ENCODE measurements around the gene CRAMP1. TPM values are rescaled to one million over a fixed set of nuclear protein-coding genes. Genes with fewer than 3 reads are reported as not detected.
A peak's percentile ranks its signal among the peaks of the same experiment; 100 is the strongest.

CRAMP1 gene
- total RNA-seq, 1 experiment from 2014 or later = 28.8 TPM

- Histone ChIP-seq H3K9me3 (ENCODE audit: control insufficient read depth, insufficient read depth, low read depth, low read length) (no peaks in the 10 kb centered on the region), H3K27ac (ENCODE audit: low read length) (peak overlapping the region; percentile 97), H3K27me3 (ENCODE audit: control insufficient read depth, insufficient read depth, low read length) (no peaks in the 10 kb centered on the region), H3K4me3 (ENCODE audit: low read depth in 2 of 2, low read length in 2 of 2) (peak overlapping the region; percentile 72 to 92), H3K36me3 (ENCODE audit: control insufficient read depth, insufficient read depth, low read length) (peaks cover under 1% of the 10 kb centered on the region; the same call in 1 of the 2 replicates), H3K4me1 (ENCODE audit: control insufficient read depth, insufficient read depth, low read length) (peaks cover 19% of the 10 kb centered on the region)
- in situ Hi-C loops (cut with HindIII; ENCODE audit: low pct_unique_long_range_greater_than_20kb, low sequenced_read_pairs) (no loop called here), intact Hi-C loops (cut with micrococcal nuclease; ENCODE audit: unreplicated experiment) (no loop called here)
- TF ChIP-seq CTCF (IDR thresholded peaks at IDR 0.05) (no peak), SIN3A (IDR thresholded peaks at IDR 0.05; ENCODE audit: borderline replicate concordance, insufficient read depth, low read depth, low read length) (no peak), TCF7L2 (IDR thresholded peaks at IDR 0.05; ENCODE audit: low read depth, low read length) (no peak), POLR2AphosphoS5 (IDR thresholded peaks at IDR 0.05; ENCODE audit: low read depth, low read length) (no peak), REST (IDR thresholded peaks at IDR 0.05; ENCODE audit: insufficient read depth in 1 of 2, low read depth in 2 of 2, low read length in 1 of 2) (no peak)
- no peak for ATAC-seq
- CTCF ChIA-PET = no interaction called here
- no TSS peak for BruUV-seq (replicated peaks)
- POLR2A ChIA-PET = no interaction called here
- no peak for DNase-seq (ENCODE audit: low read depth, low spot score)
These were observed 68.2 kb downstream of the CRAMP1 start for GRCh38 chr16:1680361-1680760.

- no peaks in the 10 kb centered on the region for H3K9me3 ChIP-seq (ENCODE audit: control insufficient read depth, insufficient read depth, low read depth, low read length)
- in situ Hi-C loops (cut with HindIII; ENCODE audit: low pct_unique_long_range_greater_than_20kb, low sequenced_read_pairs) (no loop called here), intact Hi-C loops (cut with micrococcal nuclease; ENCODE audit: unreplicated experiment) (no loop called here)
- H3K36me3 ChIP-seq (ENCODE audit: control insufficient read depth, insufficient read depth, low read length) = peaks cover 4% of the 10 kb centered on the region; the same call in 1 of the 2 replicates
- ChIA-PET POLR2A (no interaction called here), CTCF (no interaction called here)
- TF ChIP-seq CTCF (IDR thresholded peaks at IDR 0.05) (no peak), REST (IDR thresholded peaks at IDR 0.05; ENCODE audit: insufficient read depth in 1 of 2, low read depth in 2 of 2, low read length in 1 of 2) (no peak), TCF7L2 (IDR thresholded peaks at IDR 0.05; ENCODE audit: low read depth, low read length) (no peak), POLR2AphosphoS5 (IDR thresholded peaks at IDR 0.05; ENCODE audit: low read depth, low read length) (no peak), SIN3A (IDR thresholded peaks at IDR 0.05; ENCODE audit: borderline replicate concordance, insufficient read depth, low read depth, low read length) (no peak)
- H3K27me3 ChIP-seq (ENCODE audit: control insufficient read depth, insufficient read depth, low read length) = no peaks in the 10 kb centered on the region
- H3K4me3 ChIP-seq (ENCODE audit: low read depth in 2 of 2, low read length in 2 of 2) = 0 out of 4 replicates have a peak overlapping the region, but pooled peaks of 1 of the 2 experiments have one; percentile 92
- peak overlapping the region; percentile 97 for H3K27ac ChIP-seq (ENCODE audit: low read length)
- BruUV-seq (replicated peaks) = no TSS peak
- H3K4me1 ChIP-seq (ENCODE audit: control insufficient read depth, insufficient read depth, low read length) = peaks cover 22% of the 10 kb centered on the region
- DNase-seq (ENCODE audit: low read depth, low spot score) (no peak), ATAC-seq (no peak)
These were observed 68.9 kb downstream of the CRAMP1 start for GRCh38 chr16:1681032-1681431.
